Immature natural killer cell (primary cell): ENCODE data around the gene ADAM10. TPM values are rescaled to one million over a fixed set of nuclear protein-coding genes. Genes with fewer than 3 reads are reported as not detected.
"Not testable (repeated sequence)": the region's sequence is repeated elsewhere in the genome, so short reads cannot be mapped to it uniquely, and the experiment has no call there.

Experiments
- DNase-seq, 3 donors: peaks; one replicate each; pipeline ENCODE4 v3.0.0; 2022; ENCODE audit warnings: mixed read lengths in 1 of 3
- H3K27ac Mint-ChIP-seq, 6 donors: one replicate each; pipeline ENCODE4 v1.8.0; 2020; ENCODE audit warnings: mixed read lengths in 6 of 6, mild to moderate bottlenecking in 5 of 6, inconsistent platforms in 4 of 6, moderate library complexity in 3 of 6
- H3K27me3 Mint-ChIP-seq, 3 donors: one replicate each; pipeline ENCODE4 v1.8.0; 2020 to 2021; ENCODE audit warnings: low read depth in 3 of 3, mild to moderate bottlenecking in 3 of 3, mixed read lengths in 3 of 3, moderate library complexity in 3 of 3, inconsistent platforms in 1 of 3
- H3K36me3 Mint-ChIP-seq, 3 donors: one replicate each; pipeline ENCODE4 v1.8.0; 2020; ENCODE audit warnings: mixed read lengths in 3 of 3, inconsistent platforms in 2 of 3, mild to moderate bottlenecking in 2 of 3
- H3K4me1 Mint-ChIP-seq, 2 donors: one replicate each; pipeline ENCODE4 v1.8.0; 2020; ENCODE audit warnings: inconsistent platforms in 2 of 2, mild to moderate bottlenecking in 2 of 2, mixed read lengths in 2 of 2, moderate library complexity in 1 of 2
- H3K4me3 Mint-ChIP-seq, 5 donors: one replicate each; pipeline ENCODE4 v1.8.0; 2020; ENCODE audit warnings: mild to moderate bottlenecking in 5 of 5, mixed read lengths in 5 of 5, inconsistent platforms in 3 of 5, moderate library complexity in 3 of 5
- H3K9me3 Mint-ChIP-seq, 6 donors: one replicate each; pipeline ENCODE4 v1.8.0; 2020; ENCODE audit warnings: mild to moderate bottlenecking in 6 of 6, mixed read lengths in 6 of 6, inconsistent platforms in 4 of 6, moderate library complexity in 3 of 6
- polyA plus RNA-seq, 3 donors: library from polyadenylated mRNA; unstranded; fragments of 300-500 nt; fragmentation: Illumina TruSeq; gene quantifications; one replicate each; pipeline ENCODE4 v1.2.3, GENCODE V29; 2021

Gene ADAM10
- polyA plus RNA-seq, 3 donors from 2014 or later, result 136 to 314 (median 192) TPM

- H3K4me1 Mint-ChIP-seq, result peaks cover 70 to 89% of the 10 kb centered on the region in 2 donors
- peaks cover 18 to 36% (median 36%) of the 10 kb centered on the region in 3 donors for H3K36me3 Mint-ChIP-seq
- H3K27ac Mint-ChIP-seq, result peak overlapping the region; percentile 96 to 99 (median 98)
- H3K4me3 Mint-ChIP-seq, result peak overlapping the region; percentile 79 to 93 (median 84)
- DNase-seq, result peak in 1 of 3 donors; percentile 9
- peaks cover 0 to 2% (median 0%) of the 10 kb centered on the region in 3 donors for H3K27me3 Mint-ChIP-seq
- H3K9me3 Mint-ChIP-seq, result no peaks in the 10 kb centered on the region
These were observed 121.8 kb downstream of the ADAM10 start for GRCh38 chr15:58627701-58628100.

GRCh38 chr15:58627046-58627445, 122.5 kb downstream of the ADAM10 start:
- Mint-ChIP-seq H3K9me3 (no peaks in the 10 kb centered on the region), H3K36me3 (peaks cover 16 to 36% (median 36%) of the 10 kb centered on the region in 3 donors), H3K4me1 (peaks cover 72 to 89% of the 10 kb centered on the region in 2 donors), H3K27ac (peak overlapping the region; percentile 96 to 99 (median 98)), H3K27me3 (peaks cover 0 to 2% (median 0%) of the 10 kb centered on the region in 3 donors), H3K4me3 (peak overlapping the region; percentile 79 to 93 (median 84))
- DNase-seq, result no peak

DNA sequence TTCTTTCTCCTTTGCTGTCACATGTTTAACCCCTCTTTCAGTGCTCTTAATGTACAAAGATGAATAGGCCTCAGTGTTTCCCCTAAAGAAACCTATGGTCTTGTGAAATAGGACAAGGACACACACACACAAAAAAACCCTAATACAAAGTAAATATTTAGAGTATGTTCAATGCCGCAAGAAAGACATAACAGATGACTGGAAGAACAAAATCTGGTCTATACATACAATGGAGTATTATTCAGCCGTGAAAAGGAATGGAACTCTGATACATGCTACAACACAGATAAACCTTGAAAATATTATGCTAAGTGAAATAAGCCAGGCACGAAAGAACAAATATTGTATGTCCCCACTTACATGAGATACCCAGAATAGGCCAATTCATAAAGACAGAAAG, 123.1 kb downstream of the ADAM10 start:
- peak overlapping the region; percentile 86 to 99 (median 92) for H3K27ac Mint-ChIP-seq
- H3K9me3 Mint-ChIP-seq, result no peaks in the 10 kb centered on the region
- no peak for DNase-seq
- H3K4me3 Mint-ChIP-seq, result peak overlapping the region in 4 of 5 donors; percentile 11 to 65 (median 32)
- H3K4me1 Mint-ChIP-seq, result peaks cover 75 to 89% of the 10 kb centered on the region in 2 donors
- peaks cover 14 to 35% (median 35%) of the 10 kb centered on the region in 3 donors for H3K36me3 Mint-ChIP-seq
- H3K27me3 Mint-ChIP-seq, result peaks cover 0 to 2% (median 0%) of the 10 kb centered on the region in 3 donors

- H3K27ac Mint-ChIP-seq, result peak overlapping the region; percentile 84 to 98 (median 94)
- peak overlapping the region; percentile 65 to 83 (median 79) for H3K4me3 Mint-ChIP-seq
- peaks cover 0 to 2% (median 0%) of the 10 kb centered on the region in 3 donors for H3K27me3 Mint-ChIP-seq
- DNase-seq, result peak in 2 of 3 donors; percentile 19 to 33
- H3K36me3 Mint-ChIP-seq, result peaks cover 24 to 54% (median 42%) of the 10 kb centered on the region in 3 donors
- H3K4me1 Mint-ChIP-seq, result peaks cover 80 to 84% of the 10 kb centered on the region in 2 donors
- peaks cover 0 to 4% (median 0%) of the 10 kb centered on the region in 6 donors for H3K9me3 Mint-ChIP-seq
These were observed 126.6 kb downstream of the ADAM10 start for GRCh38 chr15:58622877-58623276.

DNA sequence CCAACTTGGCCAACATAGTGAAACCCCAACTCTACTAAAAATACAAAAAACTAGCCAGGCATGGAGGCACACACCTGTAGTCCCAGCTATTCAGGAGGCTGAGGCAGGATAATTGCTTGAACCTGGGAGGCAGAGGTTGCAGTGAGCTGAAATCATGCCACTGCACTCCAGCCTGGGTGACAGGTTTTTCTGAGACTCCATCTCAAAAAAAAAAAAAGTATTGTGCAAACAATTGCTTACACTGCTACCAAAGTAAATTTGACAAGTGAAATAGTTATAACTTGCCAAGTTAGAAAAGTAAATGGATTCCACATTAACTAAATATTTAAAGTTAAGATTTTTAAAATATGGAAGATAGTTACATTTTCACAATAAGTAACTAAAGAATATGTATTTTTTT, 129.2 kb downstream of the ADAM10 start:
- H3K27ac Mint-ChIP-seq, result peak overlapping the region in 3 of 6 donors; percentile 62 to 81 (median 80)
- DNase-seq, H3K27me3 Mint-ChIP-seq, H3K9me3 Mint-ChIP-seq: not testable (repeated sequence)
- peaks cover 78 to 80% of the 10 kb centered on the region in 2 donors for H3K4me1 Mint-ChIP-seq
- peak overlapping the region in 1 of 5 donors; percentile 50 for H3K4me3 Mint-ChIP-seq
- H3K36me3 Mint-ChIP-seq, result peaks cover 20 to 48% (median 43%) of the 10 kb centered on the region in 3 donors

DNA sequence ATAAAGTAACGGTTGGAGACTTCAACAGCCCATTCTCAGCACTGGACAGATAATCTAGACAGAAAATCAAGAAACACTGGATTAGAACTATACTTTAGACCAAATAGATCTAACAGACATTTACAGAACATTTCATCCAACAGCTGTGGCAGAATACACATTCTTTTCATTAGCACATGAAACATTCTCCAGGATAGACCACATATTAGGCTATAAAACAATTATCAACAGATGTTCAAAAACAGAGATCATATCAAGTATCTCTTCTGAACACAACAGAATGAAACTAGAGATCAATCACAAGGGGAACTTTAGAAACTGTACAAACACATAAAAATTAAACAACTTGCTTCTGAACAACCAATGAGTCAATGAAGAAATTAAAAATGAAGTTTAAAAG, 133.3 kb downstream of the ADAM10 start:
- Mint-ChIP-seq H3K36me3 (peaks cover 22 to 46% (median 40%) of the 10 kb centered on the region in 3 donors), H3K27me3 (peaks cover 12 to 17% (median 13%) of the 10 kb centered on the region in 3 donors), H3K4me1 (peaks cover 80 to 86% of the 10 kb centered on the region in 2 donors), H3K9me3 (peaks cover 2 to 23% (median 11%) of the 10 kb centered on the region in 6 donors), H3K27ac (peak overlapping the region; percentile 89 to 95 (median 90)), H3K4me3 (peak overlapping the region in 3 of 5 donors; percentile 4 to 31 (median 16))
- DNase-seq, result no peak

- H3K27me3 Mint-ChIP-seq, result peaks cover 10 to 17% (median 13%) of the 10 kb centered on the region in 3 donors
- H3K4me1 Mint-ChIP-seq, result peaks cover 73 to 97% of the 10 kb centered on the region in 2 donors
- H3K9me3 Mint-ChIP-seq, result peaks cover 2 to 19% (median 11%) of the 10 kb centered on the region in 6 donors
- DNase-seq, result no peak
- H3K36me3 Mint-ChIP-seq, result peaks cover 20 to 39% (median 35%) of the 10 kb centered on the region in 3 donors
- H3K4me3 Mint-ChIP-seq, result peak overlapping the region in 3 of 5 donors; percentile 36 to 45 (median 44)
- peak overlapping the region; percentile 83 to 92 (median 89) for H3K27ac Mint-ChIP-seq
These were observed 137.5 kb downstream of the ADAM10 start for GRCh38 chr15:58611731-58612676.

DNA sequence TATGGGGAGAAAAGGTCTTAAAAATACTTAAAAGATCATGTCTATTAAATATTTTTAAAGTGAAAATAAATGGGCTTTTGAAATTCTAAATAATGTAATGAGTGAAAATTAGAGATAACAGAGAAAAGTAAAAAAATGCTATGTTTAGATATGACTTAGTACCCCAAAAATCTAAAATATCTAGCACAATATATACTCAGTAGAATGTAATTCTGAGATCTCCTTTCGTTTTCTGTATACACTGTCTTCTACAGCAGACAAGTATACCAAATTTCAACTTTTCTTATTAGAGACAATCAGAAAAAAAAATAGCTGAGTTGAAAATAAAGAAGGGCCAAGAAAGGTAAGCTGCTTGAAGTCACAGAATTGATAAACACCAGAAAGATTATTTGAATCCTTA, 140.8 kb downstream of the ADAM10 start:
- DNase-seq, result no peak
- H3K4me1 Mint-ChIP-seq, result peaks cover 61 to 97% of the 10 kb centered on the region in 2 donors
- H3K36me3 Mint-ChIP-seq, result peaks cover 26 to 39% (median 37%) of the 10 kb centered on the region in 3 donors
- peak overlapping the region; percentile 88 to 94 (median 90) for H3K27ac Mint-ChIP-seq
- H3K4me3 Mint-ChIP-seq, result peak overlapping the region; percentile 70 to 84 (median 76)
- H3K27me3 Mint-ChIP-seq, result peaks cover 4 to 7% (median 5%) of the 10 kb centered on the region in 3 donors
- peaks cover 0 to 7% (median 4%) of the 10 kb centered on the region in 6 donors for H3K9me3 Mint-ChIP-seq

DNA sequence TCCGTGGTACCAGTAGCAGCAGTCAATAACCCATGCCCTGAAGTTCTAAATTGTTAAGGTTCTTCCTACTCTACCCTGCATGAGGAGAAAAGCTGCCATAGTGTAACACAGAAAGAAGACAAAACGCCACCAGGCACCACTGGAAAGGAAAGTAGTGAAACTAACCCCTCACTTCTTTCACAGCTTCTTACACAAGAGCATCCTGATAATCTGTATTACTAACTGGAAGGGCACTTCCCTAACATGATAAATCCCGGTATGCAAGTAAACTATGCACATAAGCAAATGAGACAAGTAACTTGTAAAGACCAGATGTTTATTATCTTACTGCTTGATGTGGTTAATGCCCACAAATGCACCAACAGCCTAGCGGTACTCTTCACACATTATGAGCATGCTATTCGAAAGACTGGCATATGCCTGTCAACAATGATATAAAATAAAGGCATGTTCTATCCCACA, 141.3 kb downstream of the ADAM10 start:
- Mint-ChIP-seq H3K27me3 (peaks cover 2 to 4% (median 4%) of the 10 kb centered on the region in 3 donors), H3K9me3 (peaks cover 0 to 2% (median under 1%) of the 10 kb centered on the region in 6 donors), H3K4me3 (peak overlapping the region; percentile 70 to 84 (median 76)), H3K36me3 (peaks cover 26 to 39% (median 38%) of the 10 kb centered on the region in 3 donors), H3K27ac (peak overlapping the region; percentile 88 to 94 (median 90)), H3K4me1 (peaks cover 61 to 97% of the 10 kb centered on the region in 2 donors)
- DNase-seq, result peak; percentile 56 to 65 (median 59)

DNA sequence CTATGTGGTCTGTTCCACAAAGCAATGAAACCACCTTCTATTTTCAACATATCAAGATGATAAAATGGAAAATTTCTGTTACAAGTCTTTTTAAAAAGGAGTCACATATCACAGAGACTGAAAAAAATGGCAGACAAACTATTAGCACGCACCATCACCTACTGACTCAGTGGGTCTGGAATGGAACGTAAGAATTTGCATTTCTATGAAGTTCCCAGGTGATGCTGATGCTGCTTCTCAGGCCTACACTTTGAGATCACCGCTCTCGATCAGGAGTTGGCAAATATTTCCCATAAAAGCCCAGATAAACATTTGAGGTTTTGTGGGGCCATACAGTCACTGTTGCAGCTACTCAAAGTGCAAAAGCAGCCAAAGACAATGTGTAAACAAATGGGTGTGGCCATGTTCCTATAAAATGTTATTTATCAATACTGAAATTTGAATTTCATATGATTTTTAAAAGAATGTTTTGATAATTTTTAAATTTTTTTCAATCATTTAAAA, 142.9 kb downstream of the ADAM10 start:
- Mint-ChIP-seq H3K36me3 (peaks cover 33 to 50% (median 45%) of the 10 kb centered on the region in 3 donors), H3K4me3 (peak overlapping the region in 2 of 5 donors; percentile 28 to 35), H3K9me3 (no peaks in the 10 kb centered on the region), H3K27me3 (peaks cover 0 to 2% (median 0%) of the 10 kb centered on the region in 3 donors), H3K4me1 (peaks cover 51 to 84% of the 10 kb centered on the region in 2 donors), H3K27ac (peak overlapping the region in 5 of 6 donors; percentile 67 to 90 (median 74))
- DNase-seq, result no peak

DNA sequence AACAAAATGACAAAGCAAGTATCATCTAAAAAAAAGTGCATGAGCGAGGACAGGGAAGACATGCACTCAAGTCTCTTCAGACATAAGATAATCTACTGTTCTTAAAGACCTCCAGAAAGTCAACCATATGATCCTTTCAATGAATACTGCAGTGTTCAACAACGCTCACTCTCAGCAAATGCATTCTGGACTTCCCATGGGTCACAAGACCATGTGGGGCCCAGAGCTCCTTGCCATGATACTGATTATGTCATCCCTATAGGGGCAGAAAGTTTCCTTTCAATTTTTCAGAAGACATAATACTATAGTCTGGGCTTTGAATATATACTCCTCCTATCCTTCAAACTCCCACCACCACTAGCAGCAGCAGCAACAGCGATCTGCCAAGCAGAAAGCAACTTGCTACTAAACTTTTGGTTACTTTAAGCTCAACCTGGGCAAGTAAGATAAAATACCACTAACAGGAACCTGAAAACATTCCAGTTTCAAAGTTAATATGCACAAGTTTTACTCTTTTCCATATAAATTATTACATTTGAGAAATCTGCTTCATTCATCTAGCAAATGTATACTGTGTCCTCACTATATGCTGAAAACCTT, 143.5 kb downstream of the ADAM10 start:
- Mint-ChIP-seq H3K4me1 (peaks cover 48 to 78% of the 10 kb centered on the region in 2 donors), H3K4me3 (peak overlapping the region in 2 of 5 donors; percentile 4 to 28), H3K27ac (peak overlapping the region; percentile 51 to 90 (median 73)), H3K9me3 (no peaks in the 10 kb centered on the region), H3K36me3 (peaks cover 34 to 52% (median 44%) of the 10 kb centered on the region in 3 donors), H3K27me3 (peaks cover 0 to 2% (median 0%) of the 10 kb centered on the region in 3 donors)
- DNase-seq, result no peak

DNA sequence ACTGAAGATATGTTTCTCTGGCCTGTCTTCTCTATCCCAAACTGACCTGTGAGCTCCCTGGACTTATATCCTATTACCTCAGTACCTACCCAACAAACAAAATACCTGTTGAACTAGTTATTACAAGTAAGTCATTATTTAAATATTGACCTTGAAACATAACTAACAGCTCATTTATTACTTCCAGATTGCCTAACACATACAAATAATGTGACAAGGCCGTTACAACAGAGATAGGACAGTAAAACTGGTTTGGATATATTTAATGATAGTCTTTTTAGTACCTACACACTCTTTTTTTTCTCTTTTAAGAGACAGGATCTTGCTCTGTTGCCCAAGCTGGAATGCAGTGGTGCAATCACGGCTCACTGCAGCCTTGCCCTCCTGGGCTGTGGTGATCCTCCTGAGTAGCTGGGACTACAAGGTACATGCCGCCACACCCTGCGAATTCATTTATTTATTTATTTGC, 145.0 kb downstream of the ADAM10 start:
- Mint-ChIP-seq H3K4me3 (no peak overlapping the region), H3K27ac (peak overlapping the region in 3 of 6 donors; percentile 1 to 38 (median 13)), H3K9me3 (no peaks in the 10 kb centered on the region), H3K27me3 (peaks cover 0 to 2% (median 0%) of the 10 kb centered on the region in 3 donors), H3K4me1 (peaks cover 48 to 66% of the 10 kb centered on the region in 2 donors), H3K36me3 (peaks cover 25 to 43% (median 36%) of the 10 kb centered on the region in 3 donors)
- DNase-seq, result no peak

GRCh38 chr15:58603927-58604326, 145.6 kb downstream of the ADAM10 start:
- H3K9me3 Mint-ChIP-seq, H3K27me3 Mint-ChIP-seq, DNase-seq, H3K4me3 Mint-ChIP-seq: not testable (repeated sequence)
- Mint-ChIP-seq H3K27ac (peak overlapping the region in 3 of 6 donors; percentile 21 to 63 (median 23)), H3K4me1 (peaks cover 46 to 66% of the 10 kb centered on the region in 2 donors), H3K36me3 (peaks cover 28 to 42% (median 33%) of the 10 kb centered on the region in 3 donors)
